Measurements from ENCODE around the gene ZCCHC9.

GRCh38 chr5:81265101-81265500, 36.3 kb upstream of the ZCCHC9 start:
- TF ChIP-seq POLR2AphosphoS5 (IDR thresholded peaks at IDR 0.05; ENCODE audit: low read depth, low read length) (no peak), POLR2A (IDR thresholded peaks at IDR 0.05; ENCODE audit: low read depth, low read length) (no peak), TAF1 (IDR thresholded peaks at IDR 0.05; ENCODE audit: low read depth, low read length) (no peak)
